Kidney epithelial cell (primary cell): ENCODE results near the gene SUGCT. TPM values are rescaled to one million over a fixed set of nuclear protein-coding genes. Genes with fewer than 3 reads are reported as not detected.
"Not testable (repeated sequence)": the region's sequence is repeated elsewhere in the genome, so short reads cannot be mapped to it uniquely, and the experiment has no call there.

Experiments
- DNase-seq: peaks from one replicate; pipeline ENCODE4 v3.0.0-alpha.2; 2010; ENCODE audit warnings: low read depth
- H3K27me3 ChIP-seq: 2 replicates; pipeline ENCODE4 v1.6.0; 2011; ENCODE audit warnings: low read length; ENCODE audit not compliant: control insufficient read depth, insufficient read depth
- H3K36me3 ChIP-seq: 2 replicates; pipeline ENCODE4 v1.5.1; 2011; ENCODE audit warnings: low read length; ENCODE audit not compliant: control insufficient read depth, insufficient read depth
- H3K4me3 ChIP-seq: 2 replicates; pipeline ENCODE4 v1.5.1; 2011; ENCODE audit warnings: low read depth, mild to moderate bottlenecking, control low read depth, low read length
- CTCF ChIP-seq: IDR thresholded peaks from 2 replicates; pipeline ENCODE4 v1.5.1; 2011; ENCODE audit warnings: mild to moderate bottlenecking, moderate library complexity, low read length, control low read depth, inconsistent platforms; ENCODE audit not compliant: insufficient read depth, poor library complexity, severe bottlenecking
- total RNA-seq: library from RNA; depleted of rRNA; stranded (reverse); fragments of >200 nt; gene quantifications from 2 replicates; pipeline ENCODE4 v1.2.3, GENCODE V29; 2015

Gene SUGCT
- total RNA-seq, 1 donor from 2014 or later = 4.0 TPM

- Histone ChIP-seq H3K36me3 (no peaks in the 10 kb centered on the region), H3K4me3 (no peak overlapping the region), H3K27me3 (no peaks in the 10 kb centered on the region)
- TF ChIP-seq CTCF = no peak
- DNase-seq = no peak
Measured at GRCh38 chr7:40595832-40596231, 461.0 kb downstream of the SUGCT start.

GRCh38 chr7:40597517-40597916, 462.7 kb downstream of the SUGCT start:
- no peaks in the 10 kb centered on the region for H3K27me3 ChIP-seq

DNA sequence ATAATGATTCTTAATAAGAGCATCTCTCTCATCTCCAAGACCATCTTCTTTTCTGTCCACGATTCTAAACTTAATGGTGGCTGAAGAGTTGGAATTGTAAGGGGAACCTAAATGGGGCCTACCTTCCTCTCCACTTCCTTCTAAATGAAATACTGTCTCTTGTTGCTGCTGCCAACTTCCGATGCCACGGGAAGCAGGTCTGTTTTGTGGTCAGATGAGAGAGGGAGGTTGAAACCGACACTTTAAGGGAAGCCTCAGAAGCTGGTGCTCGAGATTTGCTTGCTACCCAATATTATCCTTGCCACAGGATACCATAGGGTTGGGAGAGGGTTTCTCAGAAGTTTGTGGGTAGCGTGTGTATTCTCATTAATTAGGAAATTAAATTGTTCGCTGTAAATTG, 464.1 kb downstream of the SUGCT start:
- no peak for TF ChIP-seq CTCF
- H3K27me3 ChIP-seq = no peaks in the 10 kb centered on the region
- H3K4me3 ChIP-seq = no peak overlapping the region
- no peaks in the 10 kb centered on the region for H3K36me3 ChIP-seq
- DNase-seq = no peak

More at GRCh38 chr7:40597517-40597916, 462.7 kb downstream of the SUGCT start:
- Histone ChIP-seq H3K4me3 (no peak overlapping the region), H3K36me3 (no peaks in the 10 kb centered on the region)
- TF ChIP-seq CTCF = no peak
- no peak for DNase-seq

- no peak overlapping the region for H3K4me3 ChIP-seq
- DNase-seq = no peak
- no peaks in the 10 kb centered on the region for H3K27me3 ChIP-seq
- no peak for TF ChIP-seq CTCF
- H3K36me3 ChIP-seq = no peaks in the 10 kb centered on the region
Measured at GRCh38 chr7:40599836-40600235, 465.0 kb downstream of the SUGCT start.

DNA sequence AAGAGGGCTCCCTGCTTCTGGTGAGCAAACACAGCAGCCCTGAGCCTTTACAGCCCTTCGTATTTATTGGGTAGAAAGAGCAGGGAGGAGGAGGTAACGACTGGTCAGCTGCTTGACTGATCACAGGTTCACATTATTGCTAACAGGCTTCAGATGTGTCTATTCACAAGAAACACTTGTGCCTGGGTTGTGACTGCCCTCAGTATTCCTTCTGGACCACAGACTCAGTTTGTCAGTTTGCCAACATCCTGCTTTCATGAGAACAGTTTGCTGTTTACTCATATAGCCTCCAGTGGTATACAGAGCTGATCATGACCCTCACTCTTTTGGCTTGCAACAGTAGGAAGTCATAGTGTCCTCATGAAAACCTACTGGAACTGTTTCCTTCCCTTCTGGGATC, 467.5 kb downstream of the SUGCT start:
- H3K4me3 ChIP-seq, H3K36me3 ChIP-seq, DNase-seq, H3K27me3 ChIP-seq: not testable (repeated sequence)

DNA sequence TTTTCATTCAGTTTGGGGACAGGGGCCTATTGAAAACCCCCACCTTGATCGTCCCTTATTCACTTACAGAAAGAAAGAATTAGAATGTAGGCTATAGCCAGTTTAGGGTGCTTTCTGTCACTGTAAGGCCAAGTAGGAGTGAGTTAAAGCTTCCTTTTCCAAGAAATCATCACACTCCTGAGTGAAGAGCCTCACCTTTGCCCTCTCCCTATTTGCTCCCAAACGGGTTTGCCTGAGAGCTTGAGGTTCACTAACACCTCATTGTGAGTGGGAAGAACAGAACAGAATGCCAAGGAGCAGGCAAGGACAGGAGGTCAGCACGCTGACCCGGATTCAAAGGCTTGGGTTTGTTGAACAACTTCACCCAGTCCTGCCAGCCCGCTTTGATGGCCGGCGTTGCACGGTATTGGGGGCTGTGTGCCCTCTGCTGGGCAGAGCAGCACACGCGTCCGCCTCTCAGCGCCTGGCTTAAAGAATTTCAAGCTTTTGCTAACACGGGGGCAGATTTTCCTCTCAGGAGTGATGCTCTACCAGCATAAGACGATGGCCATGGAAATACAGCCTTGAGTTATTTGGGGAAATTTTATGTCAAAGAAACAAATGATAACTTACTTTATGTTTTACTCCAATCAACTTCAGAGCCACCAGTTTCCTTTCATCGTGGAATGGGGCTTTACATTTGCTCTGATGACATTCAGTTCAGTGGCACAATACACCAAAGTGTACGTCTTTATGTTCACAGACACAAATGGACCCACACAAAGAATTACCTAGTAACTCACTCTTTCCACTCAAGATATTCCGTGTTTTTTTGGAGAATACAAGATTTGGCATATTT, 470.0 kb downstream of the SUGCT start:
- TF ChIP-seq CTCF = peak; percentile 94
- no peaks in the 10 kb centered on the region for H3K36me3 ChIP-seq
- no peak overlapping the region for H3K4me3 ChIP-seq
- H3K27me3 ChIP-seq = no peaks in the 10 kb centered on the region
- peak; percentile 16 for DNase-seq
